ENCODE data around the gene NKTR. TPM values are rescaled to one million over a fixed set of nuclear protein-coding genes. Genes with fewer than 3 reads are reported as not detected.
"Not testable (repeated sequence)": the region's sequence is repeated elsewhere in the genome, so short reads cannot be mapped to it uniquely, and the experiment has no call there.

Gene NKTR
- total and polyA plus RNA-seq, 2 experiments from 2014 or later = 36.8 to 74.3 TPM

- TF ChIP-seq EZH2phosphoT487 (IDR thresholded peaks at IDR 0.05; ENCODE audit: low read depth, severe bottlenecking, unreplicated experiment) = no peak
- no peak for TF ChIP-seq CTCF (IDR thresholded peaks at IDR 0.05; ENCODE audit: poor library complexity)
- H3K9me2 ChIP-seq (replicated peaks; ENCODE audit: insufficient read depth) = no peaks in the 10 kb centered on the region
- H3K4me2 ChIP-seq = peak overlapping the region; percentile 76
- H3K27ac ChIP-seq = peak overlapping the region; percentile 70
- no peaks in the 10 kb centered on the region for H3K4me1 ChIP-seq (ENCODE audit: insufficient read depth)
- H3K79me2 ChIP-seq = peaks cover 27% of the 10 kb centered on the region
- H3K9me3 ChIP-seq (ENCODE audit: low read depth) = no peaks in the 10 kb centered on the region
- H2AFZ ChIP-seq = no peak overlapping the region
- DNase-seq (ENCODE audit: low spot score) = peak; percentile 30
- WGBS (ENCODE audit: low lambda C conversion rate, missing lambda C conversion rate) = 53% methylated on average over 4 of the region's 4 CpGs
- H3K4me3 ChIP-seq = peak overlapping the region; percentile 29
- H3K27me3 ChIP-seq = no peaks in the 10 kb centered on the region
- no peaks in the 10 kb centered on the region for H4K20me1 ChIP-seq (ENCODE audit: insufficient read depth, poor library complexity, severe bottlenecking)
- no peaks in the 10 kb centered on the region for H3K36me3 ChIP-seq (replicated peaks; ENCODE audit: insufficient read depth, low read depth)
Measured at GRCh38 chr3:42591811-42592210, 8.7 kb upstream of the NKTR start.

GRCh38 chr3:42593635-42594034 is 6.9 kb upstream of the NKTR start:
- no peaks in the 10 kb centered on the region for H3K36me3 ChIP-seq (replicated peaks; ENCODE audit: insufficient read depth, low read depth)
- TF ChIP-seq EZH2 (IDR thresholded peaks at IDR 0.05; ENCODE audit: borderline replicate concordance) (no peak), CTCF (IDR thresholded peaks at IDR 0.05; ENCODE audit: poor library complexity) (no peak), EZH2phosphoT487 (IDR thresholded peaks at IDR 0.05; ENCODE audit: low read depth, severe bottlenecking, unreplicated experiment) (no peak)
- H3K4me2 ChIP-seq = no peak overlapping the region
- H3K27ac ChIP-seq = no peak overlapping the region
- no peaks in the 10 kb centered on the region for H3K27me3 ChIP-seq
- 95% methylated on average over 1 of the region's 1 CpG for WGBS (ENCODE audit: low lambda C conversion rate, missing lambda C conversion rate)
- H4K20me1 ChIP-seq (ENCODE audit: insufficient read depth, poor library complexity, severe bottlenecking) = no peaks in the 10 kb centered on the region
- no peaks in the 10 kb centered on the region for H3K4me1 ChIP-seq (ENCODE audit: insufficient read depth)
- no peak overlapping the region for H2AFZ ChIP-seq
- no peak overlapping the region for H3K4me3 ChIP-seq
- no peaks in the 10 kb centered on the region for H3K9me3 ChIP-seq (ENCODE audit: low read depth)
- no peak for DNase-seq (ENCODE audit: low spot score)
- peaks cover 37% of the 10 kb centered on the region for H3K79me2 ChIP-seq
- no peaks in the 10 kb centered on the region for H3K9me2 ChIP-seq (replicated peaks; ENCODE audit: insufficient read depth)

- H3K36me3 ChIP-seq (replicated peaks; ENCODE audit: insufficient read depth, low read depth) = no peaks in the 10 kb centered on the region
- H3K4me1 ChIP-seq (ENCODE audit: insufficient read depth) = no peaks in the 10 kb centered on the region
- no peaks in the 10 kb centered on the region for H3K27me3 ChIP-seq
- H4K20me1 ChIP-seq (ENCODE audit: insufficient read depth, poor library complexity, severe bottlenecking) = no peaks in the 10 kb centered on the region
- DNase-seq (ENCODE audit: low spot score) = no peak
- TF ChIP-seq EZH2phosphoT487 (IDR thresholded peaks at IDR 0.05; ENCODE audit: low read depth, severe bottlenecking, unreplicated experiment) = no peak
- TF ChIP-seq EZH2 (IDR thresholded peaks at IDR 0.05; ENCODE audit: borderline replicate concordance) = no peak
- no peak for TF ChIP-seq CTCF (IDR thresholded peaks at IDR 0.05; ENCODE audit: poor library complexity)
- H2AFZ ChIP-seq = no peak overlapping the region
- 94% methylated on average over 4 of the region's 4 CpGs for WGBS (ENCODE audit: low lambda C conversion rate, missing lambda C conversion rate)
- H3K4me2 ChIP-seq = no peak overlapping the region
- H3K27ac ChIP-seq = no peak overlapping the region
- H3K79me2 ChIP-seq = peaks cover 37% of the 10 kb centered on the region
- no peak overlapping the region for H3K4me3 ChIP-seq
- no peaks in the 10 kb centered on the region for H3K9me2 ChIP-seq (replicated peaks; ENCODE audit: insufficient read depth)
- no peaks in the 10 kb centered on the region for H3K9me3 ChIP-seq (ENCODE audit: low read depth)
Measured at GRCh38 chr3:42595682-42596081, 4.8 kb upstream of the NKTR start.

- not testable (repeated sequence) for H4K20me1 ChIP-seq (ENCODE audit: insufficient read depth, poor library complexity, severe bottlenecking); H3K36me3 ChIP-seq (replicated peaks; ENCODE audit: insufficient read depth, low read depth); H3K9me2 ChIP-seq (replicated peaks; ENCODE audit: insufficient read depth); H3K4me2 ChIP-seq; H3K9me3 ChIP-seq (ENCODE audit: low read depth); H3K4me3 ChIP-seq; H2AFZ ChIP-seq; DNase-seq (ENCODE audit: low spot score); H3K27me3 ChIP-seq; H3K4me1 ChIP-seq (ENCODE audit: insufficient read depth); H3K27ac ChIP-seq
- 94% methylated on average over 7 of the region's 7 CpGs for WGBS (ENCODE audit: low lambda C conversion rate, missing lambda C conversion rate)
- peaks cover 39% of the 10 kb centered on the region for H3K79me2 ChIP-seq
Measured at GRCh38 chr3:42597098-42597497, 3.4 kb upstream of the NKTR start.
